Activated T-helper 9 cell treated with anti-CD3 and anti-CD28 coated beads, Interleukin-2, amount 50 U/mL, for 16 hours (primary cell): Measurements from ENCODE around the gene SLC45A1.

Experiments used
- DNase-seq: peaks from one replicate; pipeline ENCODE4 v3.0.0-alpha.2; 2020; ENCODE audit warnings: low read depth

Gene SLC45A1

GRCh38 chr1:8335246-8335645 is 17.3 kb downstream of the SLC45A1 start:
- no peak for DNase-seq

GRCh38 chr1:8337776-8338525 is 20.0 kb downstream of the SLC45A1 start:
- no peak for DNase-seq

- no peak for DNase-seq
Measured at GRCh38 chr1:8338526-8339202, 20.8 kb downstream of the SLC45A1 start.

- DNase-seq, result no peak
Measured at GRCh38 chr1:8339203-8339600, 21.3 kb downstream of the SLC45A1 start.

- DNase-seq, result no peak
Measured at GRCh38 chr1:8340448-8340847, 22.5 kb downstream of the SLC45A1 start.

- DNase-seq, result no peak
Measured at GRCh38 chr1:8342325-8342724, 24.4 kb downstream of the SLC45A1 start.

- DNase-seq, result no peak
Measured at GRCh38 chr1:8343044-8343443, 25.1 kb downstream of the SLC45A1 start.

GRCh38 chr1:8343464-8344001 is 25.6 kb downstream of the SLC45A1 start:
- no peak for DNase-seq

- no peak for DNase-seq
Measured at GRCh38 chr1:8344893-8345507, 27.1 kb downstream of the SLC45A1 start.

- no peak for DNase-seq
Measured at GRCh38 chr1:8345621-8346415, 27.9 kb downstream of the SLC45A1 start.

- DNase-seq, result no peak
Measured at GRCh38 chr1:8347635-8348034, 29.7 kb downstream of the SLC45A1 start.

- DNase-seq, result no peak
Measured at GRCh38 chr1:8348047-8348776, 30.3 kb downstream of the SLC45A1 start.

- DNase-seq, result peak; percentile 57
Measured at GRCh38 chr1:8348777-8349472, 31.0 kb downstream of the SLC45A1 start.

GRCh38 chr1:8349473-8349865 is 31.6 kb downstream of the SLC45A1 start:
- DNase-seq, result no peak

- no peak for DNase-seq
Measured at GRCh38 chr1:8349961-8350360, 32.0 kb downstream of the SLC45A1 start.

- no peak for DNase-seq
Measured at GRCh38 chr1:8350914-8351684, 33.2 kb downstream of the SLC45A1 start.

GRCh38 chr1:8351693-8352470 is 34.0 kb downstream of the SLC45A1 start:
- no peak for DNase-seq

- DNase-seq, result no peak
Measured at GRCh38 chr1:8352471-8352845, 34.5 kb downstream of the SLC45A1 start.
